Retinal pigment epithelial cell (primary cell): ENCODE data around the gene PDE1C.

Source experiments
- DNase-seq: peaks from one replicate; pipeline ENCODE4 v3.0.0-alpha.2; 2010; ENCODE audit warnings: low read depth
- H3K4me3 ChIP-seq: 2 replicates; pipeline ENCODE4 v1.5.1; 2011; ENCODE audit warnings: mild to moderate bottlenecking, low read length, control low read depth, moderate library complexity
- TF ChIP-seq, protein P1 (sequence below): conservative IDR thresholded peaks from 2 replicates; pipeline ENCODE4 v1.5.1; 2011; ENCODE audit warnings: low read depth, low read length, control low read depth, inconsistent platforms

PDE1C gene

DNA sequence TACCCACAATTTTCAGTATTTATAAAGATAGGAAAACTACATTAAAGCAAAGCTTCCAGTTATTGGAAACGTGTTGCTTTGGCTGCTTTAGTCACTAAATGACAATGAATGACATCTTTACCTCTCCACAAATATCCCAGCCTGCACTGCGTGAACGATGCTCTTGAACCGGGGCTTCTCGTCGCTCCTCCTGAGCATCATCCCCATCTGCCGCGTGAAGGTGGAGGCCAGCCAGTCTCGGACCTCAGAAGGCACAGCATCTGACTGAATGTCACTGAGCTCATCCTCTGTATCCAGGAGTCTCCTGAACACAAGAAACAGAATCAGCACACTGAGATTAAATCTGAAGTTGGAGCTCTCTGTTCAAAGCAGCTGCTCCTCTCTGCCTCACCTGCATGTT, 191.3 kb downstream of the PDE1C start:
- DNase-seq: no peak
- no peak overlapping the region for H3K4me3 ChIP-seq
- TF ChIP-seq, protein P1, sequence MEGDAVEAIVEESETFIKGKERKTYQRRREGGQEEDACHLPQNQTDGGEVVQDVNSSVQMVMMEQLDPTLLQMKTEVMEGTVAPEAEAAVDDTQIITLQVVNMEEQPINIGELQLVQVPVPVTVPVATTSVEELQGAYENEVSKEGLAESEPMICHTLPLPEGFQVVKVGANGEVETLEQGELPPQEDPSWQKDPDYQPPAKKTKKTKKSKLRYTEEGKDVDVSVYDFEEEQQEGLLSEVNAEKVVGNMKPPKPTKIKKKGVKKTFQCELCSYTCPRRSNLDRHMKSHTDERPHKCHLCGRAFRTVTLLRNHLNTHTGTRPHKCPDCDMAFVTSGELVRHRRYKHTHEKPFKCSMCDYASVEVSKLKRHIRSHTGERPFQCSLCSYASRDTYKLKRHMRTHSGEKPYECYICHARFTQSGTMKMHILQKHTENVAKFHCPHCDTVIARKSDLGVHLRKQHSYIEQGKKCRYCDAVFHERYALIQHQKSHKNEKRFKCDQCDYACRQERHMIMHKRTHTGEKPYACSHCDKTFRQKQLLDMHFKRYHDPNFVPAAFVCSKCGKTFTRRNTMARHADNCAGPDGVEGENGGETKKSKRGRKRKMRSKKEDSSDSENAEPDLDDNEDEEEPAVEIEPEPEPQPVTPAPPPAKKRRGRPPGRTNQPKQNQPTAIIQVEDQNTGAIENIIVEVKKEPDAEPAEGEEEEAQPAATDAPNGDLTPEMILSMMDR: no peak

DNA sequence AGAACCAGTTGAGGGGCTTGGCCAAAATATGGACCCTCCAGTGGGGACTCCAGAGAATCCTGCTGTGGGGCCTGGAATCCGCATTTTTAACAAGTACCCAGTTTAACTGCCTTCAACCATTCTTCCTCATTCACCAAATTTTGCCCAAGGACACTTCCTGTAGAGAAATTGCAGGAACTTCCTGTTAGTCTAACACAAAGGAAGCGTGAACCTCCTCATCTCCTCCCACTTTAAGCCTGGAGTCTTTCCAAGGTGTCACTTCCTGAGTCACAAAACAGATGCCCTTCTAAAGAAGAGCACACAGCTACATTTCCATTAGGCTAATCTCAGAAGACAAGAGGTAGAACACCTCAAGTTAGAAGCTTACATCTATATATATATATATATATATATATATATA, 194.8 kb downstream of the PDE1C start:
- no peak for DNase-seq
- TF ChIP-seq, protein P1: no peak
- no peak overlapping the region for H3K4me3 ChIP-seq

DNA sequence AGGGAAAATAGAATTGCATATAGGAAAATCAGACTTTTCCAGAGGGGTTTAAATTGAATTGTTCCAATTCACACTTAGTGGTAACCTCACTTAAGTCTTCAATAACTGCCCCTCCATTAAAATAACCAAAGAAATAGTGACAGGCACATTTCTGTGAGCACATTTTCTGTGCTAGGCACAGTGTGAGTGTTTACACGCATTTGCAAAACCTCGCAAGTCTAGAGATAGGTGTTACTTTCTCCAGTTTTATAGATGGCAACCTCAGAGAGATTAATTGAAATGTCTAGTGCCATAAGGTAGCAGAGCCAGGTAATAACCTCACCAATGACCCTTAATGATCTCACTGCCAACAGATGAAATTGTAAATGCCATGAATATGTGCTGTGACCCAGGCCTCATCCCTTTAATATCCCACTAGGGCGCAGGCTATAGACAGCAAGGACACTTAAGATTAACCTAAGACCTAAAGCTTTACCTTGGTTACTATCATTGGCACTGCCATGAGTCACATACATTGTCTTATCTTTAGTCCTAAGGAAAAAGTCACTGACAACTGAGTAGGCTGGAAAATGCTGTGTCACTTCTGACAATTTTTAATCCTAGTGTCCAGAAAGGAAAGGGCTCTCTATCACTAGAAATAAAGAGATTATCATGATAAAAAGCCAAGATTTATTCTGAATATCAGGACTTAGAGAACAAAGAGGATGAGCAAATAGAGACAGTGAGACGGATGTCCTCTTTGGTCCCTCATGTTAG, 195.4 kb downstream of the PDE1C start:
- H3K4me3 ChIP-seq: no peak overlapping the region
- TF ChIP-seq, protein P1: no peak
- DNase-seq: no peak

DNA sequence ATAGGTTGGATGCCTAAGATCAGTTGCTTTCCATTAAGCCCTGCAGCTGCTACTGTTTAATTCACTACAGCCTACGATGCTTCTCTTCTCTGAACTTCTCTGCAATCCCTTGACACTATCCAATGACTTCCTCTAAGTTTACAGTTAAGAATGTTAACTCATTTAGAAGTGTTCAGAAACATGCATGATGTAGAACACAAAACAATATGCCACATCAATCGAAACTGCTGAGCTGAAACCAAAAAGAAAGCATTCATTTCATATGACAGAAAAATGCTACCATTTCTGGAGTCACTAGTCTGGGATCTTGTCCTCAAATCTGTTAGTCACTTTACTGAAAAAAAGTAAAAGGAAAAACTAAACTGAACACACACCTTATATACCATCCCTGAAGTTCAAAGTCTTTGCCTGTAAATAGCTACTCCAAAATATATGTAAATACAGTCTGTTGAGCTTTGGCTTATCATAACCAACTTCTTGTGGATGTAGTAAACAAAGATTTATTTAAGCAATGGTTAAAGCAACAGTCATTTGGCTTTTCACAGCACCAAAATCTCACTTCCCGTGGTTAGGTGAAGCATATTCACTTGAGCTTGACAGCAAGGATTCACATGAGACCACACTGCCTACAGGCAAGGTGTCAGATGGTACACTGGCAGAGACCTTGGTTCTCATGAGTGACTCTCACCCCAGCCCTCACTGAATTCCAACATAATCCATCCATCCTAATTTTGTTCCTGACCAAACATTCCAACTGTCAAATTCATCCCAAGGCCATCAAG, 196.2 kb downstream of the PDE1C start:
- DNase-seq: no peak
- H3K4me3 ChIP-seq: no peak overlapping the region
- TF ChIP-seq, protein P1: no peak

DNA sequence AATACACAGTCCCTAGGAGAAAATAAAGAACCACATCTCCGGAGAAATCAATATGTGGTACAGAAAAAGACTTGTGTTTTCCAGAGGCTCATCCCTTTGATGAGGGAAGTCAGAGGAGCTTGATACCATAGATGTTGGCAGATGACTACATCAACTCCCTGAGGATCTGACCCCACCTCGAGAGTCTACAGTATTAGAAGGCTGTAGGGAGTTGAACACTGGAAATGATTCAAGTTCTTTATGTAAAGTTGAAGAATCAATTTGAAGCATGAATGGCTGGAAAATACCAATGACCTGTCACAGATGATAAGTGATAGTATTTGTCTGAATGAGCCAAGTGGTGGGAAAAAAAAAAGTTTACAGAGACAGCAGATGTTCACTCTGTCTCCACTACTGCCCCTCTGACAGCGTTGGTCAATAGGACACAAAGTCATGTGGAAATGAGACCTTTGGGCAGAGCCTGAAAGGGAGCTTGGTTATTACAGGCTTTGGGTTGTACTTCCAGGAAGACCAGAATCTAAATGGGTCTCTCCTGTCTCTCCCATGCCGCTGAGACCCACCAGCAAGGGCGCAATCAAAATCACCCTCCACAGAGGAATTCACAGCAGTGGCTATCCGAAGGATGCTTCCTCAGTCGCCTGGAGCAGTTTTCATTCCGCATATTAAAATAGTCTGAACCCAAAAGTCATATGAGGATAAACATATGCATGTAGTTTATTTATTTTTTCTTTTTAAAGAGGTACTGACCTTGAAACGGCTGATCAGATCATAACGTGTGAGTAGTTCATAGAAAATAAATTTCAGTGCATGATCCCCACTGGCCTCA, 197.4 kb downstream of the PDE1C start:
- DNase-seq: no peak
- TF ChIP-seq, protein P1: no peak
- H3K4me3 ChIP-seq: no peak overlapping the region

DNA sequence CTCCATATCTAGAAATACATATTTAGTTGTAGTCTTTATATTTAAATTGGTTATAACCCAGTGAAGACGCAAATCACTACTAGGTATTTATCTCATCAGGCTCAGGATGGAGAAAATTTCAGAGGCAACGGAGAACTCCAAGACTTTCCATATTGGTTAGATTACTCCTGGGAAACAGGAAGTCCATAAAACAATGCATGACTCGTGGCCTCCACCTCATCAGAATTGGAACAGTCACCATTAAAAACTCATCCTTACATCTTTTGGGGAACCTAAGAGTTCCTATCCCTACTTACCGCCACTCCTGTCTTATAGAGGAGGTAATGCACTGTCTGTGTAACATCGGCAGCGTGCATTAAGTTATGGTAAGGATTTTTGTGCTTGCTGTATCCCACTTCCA, 205.6 kb downstream of the PDE1C start:
- no peak overlapping the region for H3K4me3 ChIP-seq
- DNase-seq: no peak
- TF ChIP-seq, protein P1: no peak
